WERI-Rb-1 (cell line): ENCODE measurements around the gene APBA1.
"Not testable (repeated sequence)": the region's sequence is repeated elsewhere in the genome, so short reads cannot be mapped to it uniquely, and the experiment has no call there.

Experiments used
- DNase-seq: peaks from one replicate; pipeline ENCODE4 v3.0.0-alpha.2; 2020
- H3K27ac ChIP-seq: fragments of 250-450 bp; sonication (Bioruptor Pico); 2 replicates; pipeline ENCODE4 v1.5.1; 2020; ENCODE audit warnings: mild to moderate bottlenecking, moderate library complexity
- H3K27me3 ChIP-seq: fragments of 250-450 bp; sonication (Bioruptor Pico); 2 replicates; pipeline ENCODE4 v1.5.1; 2021; ENCODE audit warnings: mild to moderate bottlenecking, low read depth, moderate library complexity; ENCODE audit not compliant: insufficient read depth, severe bottlenecking
- H3K36me3 ChIP-seq: fragments of 250-450 bp; sonication (Bioruptor Pico); 2 replicates; pipeline ENCODE4 v1.5.1; 2020; ENCODE audit warnings: mild to moderate bottlenecking, moderate library complexity
- H3K4me3 ChIP-seq: 2 replicates; pipeline ENCODE4 v1.5.1; 2011; ENCODE audit warnings: low read depth, mild to moderate bottlenecking, control low read depth, low read length
- H3K9me3 ChIP-seq: fragments of 250-450 bp; sonication (Bioruptor Pico); 2 replicates; pipeline ENCODE4 v1.5.1; 2021; ENCODE audit warnings: mild to moderate bottlenecking, moderate library complexity; ENCODE audit not compliant: severe bottlenecking
- TF ChIP-seq, protein P1 (sequence below): IDR thresholded peaks from 2 replicates; pipeline ENCODE4 v1.5.1; 2011; ENCODE audit warnings: low read depth, mild to moderate bottlenecking, control low read depth, inconsistent platforms, low read length

Gene APBA1

DNA sequence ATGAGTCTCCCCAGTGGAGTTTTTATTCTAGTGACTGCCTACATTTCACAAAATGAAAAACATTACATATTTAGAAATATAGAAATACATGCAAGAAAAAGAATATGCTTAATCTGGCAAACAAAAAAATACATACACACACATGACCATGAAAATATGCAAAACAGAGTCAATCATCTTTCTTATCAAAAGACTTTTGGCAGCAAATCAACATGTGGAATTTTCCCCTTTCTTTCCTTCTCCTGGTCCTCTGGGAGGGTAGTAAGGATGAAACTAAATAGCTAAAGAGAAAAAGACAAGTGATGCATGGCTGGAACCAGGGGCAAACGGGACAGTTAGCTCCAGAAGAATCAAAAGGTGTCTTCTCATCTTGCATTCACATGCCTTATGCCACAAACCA lies 69.4 kb downstream of the APBA1 start:
- Histone ChIP-seq H3K27ac (no peak overlapping the region), H3K27me3 (no peaks in the 10 kb centered on the region), H3K9me3 (no peaks in the 10 kb centered on the region), H3K4me3 (no peak overlapping the region), H3K36me3 (no peaks in the 10 kb centered on the region)
- TF ChIP-seq, protein P1, sequence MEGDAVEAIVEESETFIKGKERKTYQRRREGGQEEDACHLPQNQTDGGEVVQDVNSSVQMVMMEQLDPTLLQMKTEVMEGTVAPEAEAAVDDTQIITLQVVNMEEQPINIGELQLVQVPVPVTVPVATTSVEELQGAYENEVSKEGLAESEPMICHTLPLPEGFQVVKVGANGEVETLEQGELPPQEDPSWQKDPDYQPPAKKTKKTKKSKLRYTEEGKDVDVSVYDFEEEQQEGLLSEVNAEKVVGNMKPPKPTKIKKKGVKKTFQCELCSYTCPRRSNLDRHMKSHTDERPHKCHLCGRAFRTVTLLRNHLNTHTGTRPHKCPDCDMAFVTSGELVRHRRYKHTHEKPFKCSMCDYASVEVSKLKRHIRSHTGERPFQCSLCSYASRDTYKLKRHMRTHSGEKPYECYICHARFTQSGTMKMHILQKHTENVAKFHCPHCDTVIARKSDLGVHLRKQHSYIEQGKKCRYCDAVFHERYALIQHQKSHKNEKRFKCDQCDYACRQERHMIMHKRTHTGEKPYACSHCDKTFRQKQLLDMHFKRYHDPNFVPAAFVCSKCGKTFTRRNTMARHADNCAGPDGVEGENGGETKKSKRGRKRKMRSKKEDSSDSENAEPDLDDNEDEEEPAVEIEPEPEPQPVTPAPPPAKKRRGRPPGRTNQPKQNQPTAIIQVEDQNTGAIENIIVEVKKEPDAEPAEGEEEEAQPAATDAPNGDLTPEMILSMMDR: no peak
- DNase-seq: no peak

DNA sequence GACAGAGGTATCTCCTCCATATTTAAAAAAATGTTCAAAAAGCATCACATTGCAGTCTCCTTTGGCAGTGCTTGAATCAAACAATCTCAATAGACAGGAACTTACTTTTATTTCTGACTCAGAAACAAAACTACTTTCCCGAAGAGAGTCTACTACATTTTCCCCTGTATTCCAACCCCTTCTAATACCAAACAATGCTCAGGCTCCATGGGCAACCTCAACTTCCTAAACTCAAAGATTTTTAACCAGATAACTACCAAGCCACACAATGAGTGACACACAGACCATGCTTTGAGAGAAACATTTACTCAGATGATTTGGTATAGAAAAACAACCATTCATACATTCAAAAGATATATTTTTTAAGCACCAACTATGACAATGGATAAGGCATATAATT lies 70.5 kb downstream of the APBA1 start:
- Histone ChIP-seq H3K4me3 (no peak overlapping the region), H3K27me3 (no peaks in the 10 kb centered on the region), H3K36me3 (no peaks in the 10 kb centered on the region), H3K9me3 (no peaks in the 10 kb centered on the region), H3K27ac (no peak overlapping the region)
- TF ChIP-seq, protein P1: no peak
- no peak for DNase-seq

DNA sequence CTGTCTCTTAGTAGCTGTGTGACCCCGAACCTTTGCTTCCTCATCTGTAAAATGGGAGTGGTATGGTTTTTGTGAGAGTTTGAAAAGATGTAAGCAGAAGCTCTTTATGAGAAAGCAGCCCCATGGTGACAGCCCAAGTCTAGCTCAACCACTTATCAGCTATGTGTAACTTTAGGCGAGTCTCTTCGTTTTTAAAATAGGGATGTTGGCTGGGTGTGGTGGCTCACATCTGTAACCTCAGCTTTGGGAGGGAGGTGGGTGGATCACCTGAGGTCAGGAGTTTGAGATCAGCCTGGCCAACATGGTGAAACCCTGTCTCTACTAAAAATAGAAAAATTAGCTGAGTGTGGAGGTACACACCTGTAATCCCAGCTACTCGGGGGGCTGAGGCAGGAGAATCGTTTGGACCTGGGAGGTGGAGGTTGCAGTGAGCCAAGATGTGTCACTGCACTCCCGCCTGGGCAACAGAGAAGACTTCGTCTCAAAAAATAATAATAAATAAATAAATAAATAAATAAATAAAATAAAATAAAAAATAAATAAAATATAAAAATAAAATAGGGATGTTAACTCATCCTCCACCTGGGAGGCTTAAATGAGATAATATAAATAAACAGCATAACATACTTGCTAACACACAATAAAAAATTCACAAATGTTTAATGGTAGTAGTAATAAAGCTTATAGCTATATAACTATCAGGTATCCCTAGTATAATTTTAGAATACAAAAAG lies 71.7 kb downstream of the APBA1 start:
- Histone ChIP-seq H3K27ac (no peak overlapping the region), H3K36me3 (no peaks in the 10 kb centered on the region), H3K4me3 (no peak overlapping the region), H3K27me3 (no peaks in the 10 kb centered on the region), H3K9me3 (no peaks in the 10 kb centered on the region)
- DNase-seq: no peak
- TF ChIP-seq, protein P1: no peak

DNA sequence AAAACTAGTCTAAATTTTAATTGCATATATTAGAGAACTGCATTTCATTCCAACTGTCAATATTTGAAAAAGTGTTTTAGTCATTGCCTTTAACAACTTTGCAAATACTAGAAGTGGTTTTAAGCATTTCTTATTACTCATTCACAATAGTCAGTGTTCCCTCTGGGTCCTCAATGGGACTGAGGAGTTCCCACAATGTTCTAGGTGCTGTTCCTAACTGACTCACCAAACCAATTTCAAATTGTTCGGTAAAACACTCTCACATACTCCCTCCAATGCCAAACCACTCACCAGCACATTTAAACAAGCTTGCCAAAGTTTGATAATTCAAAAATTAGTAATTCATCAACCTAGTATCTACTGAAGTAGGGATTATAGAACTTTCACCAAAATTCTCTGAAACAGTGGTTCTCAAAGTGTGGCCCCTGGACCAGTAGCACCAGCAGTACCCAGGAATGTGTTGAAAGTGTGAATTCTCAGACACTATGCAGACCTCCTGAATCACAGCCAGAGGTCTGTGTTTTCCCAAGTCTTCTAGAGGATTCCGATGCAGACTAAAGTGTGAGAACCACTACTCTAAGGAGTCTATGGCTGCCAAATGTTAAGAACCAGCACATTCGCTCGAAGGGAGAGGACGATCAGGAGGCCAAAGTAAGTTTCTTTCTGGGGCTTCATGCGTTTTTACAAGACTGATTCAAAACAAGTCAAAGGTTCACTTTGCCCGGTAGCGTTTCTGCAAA lies 72.8 kb downstream of the APBA1 start:
- DNase-seq: no peak
- H3K36me3 ChIP-seq: no peaks in the 10 kb centered on the region
- TF ChIP-seq, protein P1: no peak
- H3K27ac ChIP-seq: no peak overlapping the region
- H3K27me3 ChIP-seq: no peaks in the 10 kb centered on the region
- H3K4me3 ChIP-seq: no peak overlapping the region
- H3K9me3 ChIP-seq: no peaks in the 10 kb centered on the region

DNA sequence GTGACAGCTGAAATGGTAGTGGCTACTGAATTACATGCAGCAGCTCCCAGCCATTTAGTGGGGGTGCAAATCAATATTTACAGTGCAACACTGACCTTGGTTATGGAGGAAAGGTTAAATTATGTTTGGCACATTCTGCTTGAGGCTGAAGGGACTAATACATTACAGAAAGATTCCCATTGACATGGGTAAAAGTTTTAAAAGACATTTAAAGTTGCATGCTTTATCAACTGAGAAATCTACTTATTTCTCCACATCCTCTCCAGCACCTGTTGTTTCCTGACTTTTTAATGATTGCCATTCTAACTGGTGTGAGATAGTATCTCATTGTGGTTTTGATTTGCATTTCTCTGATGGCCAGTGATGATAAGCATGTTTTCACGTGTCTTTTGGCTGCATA lies 75.3 kb downstream of the APBA1 start:
- DNase-seq, H3K27me3 ChIP-seq, H3K36me3 ChIP-seq, H3K4me3 ChIP-seq, H3K9me3 ChIP-seq, H3K27ac ChIP-seq: not testable (repeated sequence)

DNA sequence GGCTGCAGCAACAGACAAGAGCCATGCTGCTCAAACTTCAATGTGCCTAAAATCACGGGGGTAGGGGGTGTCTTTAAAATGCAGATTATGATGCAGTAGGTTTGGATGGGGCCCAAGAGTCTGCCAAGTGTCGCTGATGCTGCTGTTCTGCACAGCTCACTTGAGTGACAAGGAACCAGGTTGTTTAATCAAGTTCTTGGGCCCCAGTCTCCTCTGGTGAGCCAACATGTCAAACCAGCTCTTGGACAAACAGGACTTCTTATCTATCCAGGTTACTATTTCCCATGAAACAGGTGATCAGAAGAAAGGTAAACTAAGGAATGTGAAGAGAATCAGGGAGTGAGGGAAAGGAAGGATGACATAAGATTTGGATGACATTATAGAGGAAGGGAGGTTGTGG lies 78.0 kb downstream of the APBA1 start:
- no peak overlapping the region for H3K4me3 ChIP-seq
- no peak overlapping the region for H3K27ac ChIP-seq
- TF ChIP-seq, protein P1: no peak
- no peaks in the 10 kb centered on the region for H3K9me3 ChIP-seq
- H3K36me3 ChIP-seq: no peaks in the 10 kb centered on the region
- no peaks in the 10 kb centered on the region for H3K27me3 ChIP-seq
- no peak for DNase-seq
